Fibroblast of villous mesenchyme (primary cell): ENCODE measurements around the gene FOXF1. TPM values are rescaled to one million over a fixed set of nuclear protein-coding genes. Genes with fewer than 3 reads are reported as not detected.

Experiments used
- DNase-seq: peaks from one replicate; pipeline ENCODE4 v3.0.0-alpha.2; 2010; ENCODE audit warnings: low read depth
- H3K4me3 ChIP-seq: 2 replicates; pipeline ENCODE4 v1.5.1; 2011; ENCODE audit warnings: low read depth, mild to moderate bottlenecking, low read length
- CTCF ChIP-seq: IDR thresholded peaks from 2 replicates; pipeline ENCODE4 v1.5.1; 2012; ENCODE audit warnings: low read depth, mild to moderate bottlenecking, low read length; ENCODE audit not compliant: insufficient read depth
- total RNA-seq: library from RNA; depleted of rRNA; stranded (reverse); fragments of >200 nt; gene quantifications from 2 replicates; pipeline ENCODE4 v1.2.3, GENCODE V29; 2012

The FOXF1 gene
- total RNA-seq, 1 donor: 5.2 TPM

- TF ChIP-seq CTCF: no peak
- H3K4me3 ChIP-seq: no peak overlapping the region
- no peak for DNase-seq
These were observed 23.5 kb downstream of the FOXF1 start for GRCh38 chr16:86533767-86534351.

- TF ChIP-seq CTCF: no peak
- no peak overlapping the region for H3K4me3 ChIP-seq
- no peak for DNase-seq
These were observed 24.7 kb downstream of the FOXF1 start for GRCh38 chr16:86534779-86535615.

- DNase-seq: no peak
- H3K4me3 ChIP-seq: no peak overlapping the region
- TF ChIP-seq CTCF: no peak
These were observed 26.3 kb downstream of the FOXF1 start for GRCh38 chr16:86536621-86537020.

- DNase-seq: no peak
- no peak for TF ChIP-seq CTCF
- no peak overlapping the region for H3K4me3 ChIP-seq
These were observed 27.2 kb downstream of the FOXF1 start for GRCh38 chr16:86537486-86537885.

GRCh38 chr16:86538196-86538780 lies 28.0 kb downstream of the FOXF1 start:
- H3K4me3 ChIP-seq: no peak overlapping the region
- no peak for DNase-seq
- no peak for TF ChIP-seq CTCF

GRCh38 chr16:86540894-86541293 lies 30.6 kb downstream of the FOXF1 start:
- DNase-seq: no peak
- no peak for TF ChIP-seq CTCF
- no peak overlapping the region for H3K4me3 ChIP-seq
